ENCODE data around the gene PXDN.

Gene PXDN

GRCh38 chr2:1742301-1742680 lies 2.0 kb downstream of the PXDN start:
- peak overlapping the region; percentile 83 for H3K9ac ChIP-seq (ENCODE audit: low read depth, low read length, poor library complexity, severe bottlenecking)
- H3K4me2 ChIP-seq (ENCODE audit: low read depth, low read length, poor library complexity, severe bottlenecking) = peak overlapping the region; percentile 60
- H3K79me2 ChIP-seq (ENCODE audit: insufficient read depth, low read length) = peaks cover 72% of the 10 kb centered on the region
- H3K9me2 ChIP-seq (replicated peaks; ENCODE audit: low read depth, low read length) = no peaks in the 10 kb centered on the region
- H3K27me3 ChIP-seq (ENCODE audit: insufficient read depth, low read length, poor library complexity, severe bottlenecking) = no peaks in the 10 kb centered on the region
- TF ChIP-seq EZH2phosphoT487 (IDR thresholded peaks at IDR 0.05; ENCODE audit: borderline replicate concordance) (no peak), CTCF (conservative IDR thresholded peaks at IDR 0.05; ENCODE audit: low read length) (no peak)
- H3K4me1 ChIP-seq (ENCODE audit: insufficient read depth, low read length, poor library complexity, severe bottlenecking) = peaks cover 11% of the 10 kb centered on the region
- no peaks in the 10 kb centered on the region for H3K36me3 ChIP-seq (ENCODE audit: insufficient read depth, low read length)
- H3K4me3 ChIP-seq (ENCODE audit: low read length, poor library complexity, severe bottlenecking) = peak overlapping the region; percentile 81
- H2AFZ ChIP-seq (ENCODE audit: low read length) = no peak overlapping the region
- no peaks in the 10 kb centered on the region for H3K9me3 ChIP-seq (ENCODE audit: insufficient read depth, low read depth, low read length)
- H4K20me1 ChIP-seq (ENCODE audit: insufficient read depth, low read length, poor library complexity, severe bottlenecking) = peaks cover 24% of the 10 kb centered on the region
- H3F3A ChIP-seq (ENCODE audit: low read depth) = no peaks in the 10 kb centered on the region

GRCh38 chr2:1741851-1742250 lies 2.5 kb downstream of the PXDN start:
- Histone ChIP-seq H2AFZ (ENCODE audit: low read length) (no peak overlapping the region), H3K4me3 (ENCODE audit: low read length, poor library complexity, severe bottlenecking) (peak overlapping the region; percentile 81), H3K9me2 (replicated peaks; ENCODE audit: low read depth, low read length) (no peaks in the 10 kb centered on the region), H3K4me1 (ENCODE audit: insufficient read depth, low read length, poor library complexity, severe bottlenecking) (peaks cover 11% of the 10 kb centered on the region), H3K36me3 (ENCODE audit: insufficient read depth, low read length) (no peaks in the 10 kb centered on the region), H4K20me1 (ENCODE audit: insufficient read depth, low read length, poor library complexity, severe bottlenecking) (peaks cover 24% of the 10 kb centered on the region), H3K27me3 (ENCODE audit: insufficient read depth, low read length, poor library complexity, severe bottlenecking) (no peaks in the 10 kb centered on the region), H3K4me2 (ENCODE audit: low read depth, low read length, poor library complexity, severe bottlenecking) (peak overlapping the region; percentile 60), H3K9ac (ENCODE audit: low read depth, low read length, poor library complexity, severe bottlenecking) (no peak overlapping the region), H3K79me2 (ENCODE audit: insufficient read depth, low read length) (peaks cover 77% of the 10 kb centered on the region), H3F3A (ENCODE audit: low read depth) (no peaks in the 10 kb centered on the region), H3K9me3 (ENCODE audit: insufficient read depth, low read depth, low read length) (no peaks in the 10 kb centered on the region)
- TF ChIP-seq CTCF (conservative IDR thresholded peaks at IDR 0.05; ENCODE audit: low read length) = no peak
- no peak for TF ChIP-seq EZH2phosphoT487 (IDR thresholded peaks at IDR 0.05; ENCODE audit: borderline replicate concordance)

GRCh38 chr2:1740716-1741589 lies 3.4 kb downstream of the PXDN start:
- no peaks in the 10 kb centered on the region for H3K27me3 ChIP-seq (ENCODE audit: insufficient read depth, low read length, poor library complexity, severe bottlenecking)
- H3K9me2 ChIP-seq (replicated peaks; ENCODE audit: low read depth, low read length) = no peaks in the 10 kb centered on the region
- H3K9me3 ChIP-seq (ENCODE audit: insufficient read depth, low read depth, low read length) = no peaks in the 10 kb centered on the region
- no peaks in the 10 kb centered on the region for H3F3A ChIP-seq (ENCODE audit: low read depth)
- peak overlapping the region; percentile 81 for H3K4me3 ChIP-seq (ENCODE audit: low read length, poor library complexity, severe bottlenecking)
- H3K9ac ChIP-seq (ENCODE audit: low read depth, low read length, poor library complexity, severe bottlenecking) = peak overlapping the region; percentile 20
- TF ChIP-seq CTCF (conservative IDR thresholded peaks at IDR 0.05; ENCODE audit: low read length) = no peak
- H3K4me1 ChIP-seq (ENCODE audit: insufficient read depth, low read length, poor library complexity, severe bottlenecking) = peaks cover 11% of the 10 kb centered on the region
- H2AFZ ChIP-seq (ENCODE audit: low read length) = no peak overlapping the region
- peaks cover 28% of the 10 kb centered on the region for H4K20me1 ChIP-seq (ENCODE audit: insufficient read depth, low read length, poor library complexity, severe bottlenecking)
- H3K4me2 ChIP-seq (ENCODE audit: low read depth, low read length, poor library complexity, severe bottlenecking) = peak overlapping the region; percentile 60
- H3K79me2 ChIP-seq (ENCODE audit: insufficient read depth, low read length) = peaks cover 86% of the 10 kb centered on the region
- H3K36me3 ChIP-seq (ENCODE audit: insufficient read depth, low read length) = no peaks in the 10 kb centered on the region

All from Loucy (cell line).